ENCODE data around the gene PDZD4.

- TF ChIP-seq TAF1 (IDR thresholded peaks at IDR 0.05; ENCODE audit: borderline replicate concordance, low read depth, low read length) (no peak), POLR2AphosphoS5 (IDR thresholded peaks at IDR 0.05; ENCODE audit: low read depth, low read length) (no peak)
Measured at GRCh38 chrX:153813161-153813560, 17.2 kb downstream of the PDZD4 start.

Data from GM12892 (cell line).